Non-pigmented ciliary epithelial cell (primary cell): ENCODE results near the gene TMEM181.
"Not testable (repeated sequence)": the region's sequence is repeated elsewhere in the genome, so short reads cannot be mapped to it uniquely, and the experiment has no call there.

ENCODE experiments used
- DNase-seq: peaks from one replicate; pipeline ENCODE4 v3.0.0-alpha.2; 2010; ENCODE audit warnings: low read depth

TMEM181 gene, protein sequence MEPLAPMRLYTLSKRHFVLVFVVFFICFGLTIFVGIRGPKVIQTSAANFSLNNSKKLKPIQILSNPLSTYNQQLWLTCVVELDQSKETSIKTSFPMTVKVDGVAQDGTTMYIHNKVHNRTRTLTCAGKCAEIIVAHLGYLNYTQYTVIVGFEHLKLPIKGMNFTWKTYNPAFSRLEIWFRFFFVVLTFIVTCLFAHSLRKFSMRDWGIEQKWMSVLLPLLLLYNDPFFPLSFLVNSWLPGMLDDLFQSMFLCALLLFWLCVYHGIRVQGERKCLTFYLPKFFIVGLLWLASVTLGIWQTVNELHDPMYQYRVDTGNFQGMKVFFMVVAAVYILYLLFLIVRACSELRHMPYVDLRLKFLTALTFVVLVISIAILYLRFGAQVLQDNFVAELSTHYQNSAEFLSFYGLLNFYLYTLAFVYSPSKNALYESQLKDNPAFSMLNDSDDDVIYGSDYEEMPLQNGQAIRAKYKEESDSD

DNA sequence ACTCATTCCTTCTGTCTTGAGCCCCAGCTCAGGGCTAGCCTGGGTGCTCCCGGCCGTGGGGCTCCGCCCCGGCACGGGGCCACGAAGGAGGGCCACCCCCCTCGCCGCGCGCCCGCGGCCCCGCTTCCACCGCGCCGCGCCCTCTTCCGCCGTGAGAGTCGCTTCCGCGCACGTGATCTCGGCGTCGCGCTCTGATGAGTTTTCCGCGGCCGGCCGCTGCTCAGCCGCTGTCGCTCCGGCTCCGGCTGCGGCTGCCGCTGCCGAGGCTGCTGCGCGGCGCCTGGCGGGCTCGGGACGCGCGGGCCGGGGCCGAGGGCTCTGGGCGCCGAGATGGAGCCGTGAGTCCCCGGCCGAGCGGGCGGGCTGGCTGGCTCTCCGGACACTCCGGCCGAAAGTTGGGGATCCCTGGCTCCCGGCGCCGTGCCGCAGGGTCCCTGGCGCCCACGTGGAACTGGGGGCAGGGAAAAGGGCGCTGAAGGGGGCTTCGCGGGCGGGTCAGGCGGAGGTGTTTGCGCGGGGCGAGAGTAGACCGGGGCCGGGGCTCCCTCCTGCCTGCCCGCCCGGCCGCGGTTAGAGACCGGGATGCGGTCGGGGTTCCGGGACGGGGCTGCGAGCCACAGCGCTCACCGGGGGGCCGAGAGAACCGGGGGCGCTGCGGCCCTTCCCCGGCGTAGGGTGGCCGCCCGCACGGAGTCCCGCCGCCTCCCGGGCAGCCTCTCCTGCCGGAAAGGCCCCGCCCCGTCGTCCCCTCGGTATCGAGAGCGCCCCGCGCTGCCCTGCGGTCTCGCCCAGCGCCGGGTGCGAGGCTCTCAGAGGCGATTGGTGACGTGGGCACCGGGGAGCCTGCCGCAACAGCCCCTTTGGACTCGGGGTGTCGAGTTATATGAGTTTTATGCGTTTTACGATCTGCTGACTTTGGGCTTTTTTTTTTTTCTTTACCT is at the start of gene TMEM181:
Gene TMEM181 (plus strand): TSS at position 197 of the 941 bp plus-strand sequence. CDS start 134 bp downstream, at position 331.
- DNase-seq = no peak

DNA sequence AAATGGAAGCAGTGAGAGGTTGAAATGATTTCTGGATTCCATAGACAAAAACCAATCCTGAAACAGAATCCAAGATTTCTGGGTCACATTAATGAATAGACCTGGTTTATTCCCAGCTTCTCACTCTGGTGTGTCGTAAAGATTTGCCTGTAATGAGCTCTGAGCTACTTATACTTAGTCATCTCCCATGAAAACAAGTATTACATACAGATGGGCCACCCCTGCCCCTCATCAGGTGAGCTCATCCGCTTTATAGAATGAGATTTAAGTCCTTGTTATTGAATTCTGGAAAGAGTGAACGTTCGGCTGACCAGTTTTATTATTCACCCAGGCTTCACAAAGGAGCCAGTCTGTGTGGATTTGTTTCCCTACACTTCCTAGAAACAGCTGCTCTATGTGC is 47.1 kb upstream of the TMEM181 start:
- DNase-seq = no peak

DNA sequence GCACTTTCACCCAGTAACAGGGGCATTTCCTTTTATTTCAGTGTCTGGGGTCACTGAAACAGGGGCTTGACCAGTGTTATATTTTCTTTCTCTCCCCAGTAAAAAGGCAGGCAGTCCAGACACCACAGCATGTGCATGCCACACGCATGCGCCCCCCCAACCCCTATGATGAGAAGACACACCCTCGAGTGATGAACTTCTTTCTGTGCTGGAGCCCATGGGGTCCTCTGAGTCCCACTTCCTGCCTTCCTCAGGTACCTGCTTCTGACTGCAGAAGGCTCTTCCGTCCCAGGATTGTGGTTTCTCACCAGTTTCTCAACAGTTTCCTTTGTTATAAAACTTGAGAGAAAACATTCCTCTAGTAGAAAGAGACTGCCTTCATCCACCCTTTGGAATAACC is 45.7 kb upstream of the TMEM181 start:
- no peak for DNase-seq

DNA sequence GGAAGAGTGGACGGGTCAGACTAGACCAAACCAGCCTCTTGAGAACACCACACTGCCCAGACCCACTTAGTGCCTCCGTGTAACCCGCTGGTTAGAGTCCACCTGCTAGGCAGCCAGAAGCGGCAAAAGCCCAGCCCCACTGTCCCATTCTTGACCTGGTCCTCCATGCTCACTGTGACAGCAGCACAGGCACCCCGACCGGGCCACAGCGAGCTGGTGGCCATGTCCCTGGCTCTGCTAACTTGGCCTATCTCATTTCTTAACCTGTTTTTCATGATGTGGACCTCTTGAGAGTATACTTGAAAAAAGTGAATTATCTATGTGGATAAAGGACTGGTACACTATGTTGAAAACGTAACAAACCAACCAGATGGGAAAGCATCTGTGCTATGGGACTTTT is 44.9 kb upstream of the TMEM181 start:
- DNase-seq = no peak

DNA sequence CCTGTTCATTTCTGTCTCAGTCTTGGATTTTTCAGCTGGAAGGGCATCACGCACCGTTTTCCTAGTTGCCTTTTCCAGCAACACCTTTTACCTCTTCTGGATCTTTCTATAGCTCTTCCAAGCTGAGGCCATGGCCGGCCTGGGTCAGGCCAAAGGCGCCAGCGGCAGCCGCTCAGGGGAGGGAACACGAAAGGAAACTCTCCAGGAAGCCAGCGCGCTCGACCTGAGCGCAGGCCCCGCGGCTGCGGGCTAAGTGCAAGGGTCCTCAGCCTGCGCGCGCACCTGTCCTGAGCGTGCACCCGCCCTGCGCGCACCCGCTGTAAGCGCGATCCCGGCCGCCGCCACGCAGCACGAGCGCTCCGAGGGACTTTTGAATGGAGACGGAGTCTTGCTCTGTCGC is 43.8 kb upstream of the TMEM181 start:
- no peak for DNase-seq

DNA sequence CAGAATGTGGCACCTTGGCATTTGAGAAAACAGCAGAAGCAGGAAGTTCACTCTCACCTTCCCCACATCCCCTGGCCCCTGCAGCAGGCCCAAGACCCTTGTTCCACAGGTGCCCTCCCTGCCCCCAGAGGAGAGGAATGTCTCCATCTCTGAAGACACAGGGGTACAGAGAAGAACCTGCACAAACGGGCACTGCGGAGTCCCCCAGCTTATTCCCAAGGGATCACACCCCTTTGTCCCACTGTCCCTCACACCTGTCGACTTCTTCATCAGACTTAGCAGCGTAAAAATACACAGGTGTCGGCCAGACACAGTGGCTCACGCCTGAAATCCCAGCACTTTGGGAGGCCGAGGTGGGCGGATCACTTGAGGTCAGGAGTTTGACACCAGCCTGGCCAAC is 42.9 kb upstream of the TMEM181 start:
- no peak for DNase-seq

DNA sequence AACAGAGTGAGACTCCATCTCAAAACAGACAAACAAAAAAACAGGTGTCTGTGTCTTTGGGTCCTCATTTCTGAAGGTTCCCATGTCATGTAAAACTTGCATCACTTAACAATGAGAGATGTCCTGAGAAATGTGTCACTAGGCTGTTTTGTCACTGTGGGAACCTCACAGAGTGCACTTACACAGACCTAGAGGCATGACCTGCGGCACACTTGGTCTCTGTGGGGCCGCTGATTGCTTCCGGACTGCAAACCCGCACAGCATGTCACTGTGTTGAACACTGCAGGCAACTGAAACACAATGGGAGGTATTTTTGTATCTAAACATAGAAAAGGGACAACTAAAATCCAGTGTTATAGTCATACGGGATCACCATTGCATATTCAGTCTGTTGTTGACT is 42.3 kb upstream of the TMEM181 start:
- no peak for DNase-seq

DNA sequence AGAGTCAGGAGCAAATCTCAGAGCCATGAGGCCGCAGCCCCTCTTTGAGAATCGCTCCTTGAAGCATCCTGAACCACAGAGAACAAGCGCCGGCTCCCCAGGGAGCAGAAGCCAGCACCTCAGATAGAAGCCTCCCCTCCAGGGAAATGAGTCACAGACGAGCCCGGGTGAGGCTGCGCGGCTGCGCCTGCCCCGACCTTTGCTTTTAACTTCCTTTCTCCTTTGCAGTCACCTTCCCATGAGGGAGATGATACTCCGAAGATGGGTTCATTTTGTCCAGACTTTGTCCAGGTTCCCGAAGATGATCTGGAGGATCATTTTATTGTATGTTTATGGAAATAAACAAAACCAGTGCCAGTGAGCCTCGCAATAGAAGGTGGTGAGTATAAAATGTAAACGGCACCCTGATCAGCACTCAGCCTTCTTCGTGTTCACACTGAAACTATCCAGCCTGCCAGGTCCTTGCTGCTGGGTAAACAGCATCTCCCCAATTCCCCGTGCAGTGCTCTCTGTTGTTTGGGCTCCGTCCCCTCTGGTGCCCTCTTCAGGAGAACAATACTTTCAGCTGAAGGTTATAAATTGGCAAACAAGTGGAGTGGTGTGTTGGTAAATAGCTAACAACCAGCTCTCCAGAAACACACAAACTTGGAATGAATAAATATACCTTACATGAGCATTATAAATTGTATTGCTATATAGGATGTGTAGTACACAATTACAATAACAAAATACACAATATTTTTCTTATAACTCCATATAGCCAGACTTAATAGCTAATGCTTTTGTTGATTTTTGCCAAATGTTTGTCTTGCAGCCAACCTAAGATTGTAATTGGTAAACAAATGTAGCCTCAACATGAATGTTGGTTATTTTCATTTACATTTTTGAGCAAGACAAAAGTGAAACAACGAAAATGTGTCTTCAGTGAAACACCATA is 41.4 kb upstream of the TMEM181 start:
- DNase-seq = peak; percentile 49

DNA sequence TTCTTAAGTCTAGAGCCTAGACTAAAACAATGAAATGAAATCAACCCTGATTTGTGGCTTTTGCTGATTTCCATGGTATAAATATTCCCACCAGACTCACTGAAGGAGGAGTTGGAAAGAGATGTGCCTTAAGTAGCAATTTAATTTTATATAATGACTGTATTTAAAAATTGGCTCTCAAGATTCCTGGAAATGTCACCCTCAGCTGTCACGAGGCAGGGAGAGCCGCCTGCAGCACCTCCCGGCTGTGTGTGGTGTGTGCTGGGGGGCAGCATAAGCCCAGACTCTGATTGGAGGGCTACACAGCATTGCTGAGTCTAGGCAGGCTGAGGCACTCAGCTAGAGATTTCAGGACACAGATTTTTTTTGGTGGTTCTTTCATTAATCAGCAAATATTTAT is 40.6 kb upstream of the TMEM181 start:
- DNase-seq = no peak

DNA sequence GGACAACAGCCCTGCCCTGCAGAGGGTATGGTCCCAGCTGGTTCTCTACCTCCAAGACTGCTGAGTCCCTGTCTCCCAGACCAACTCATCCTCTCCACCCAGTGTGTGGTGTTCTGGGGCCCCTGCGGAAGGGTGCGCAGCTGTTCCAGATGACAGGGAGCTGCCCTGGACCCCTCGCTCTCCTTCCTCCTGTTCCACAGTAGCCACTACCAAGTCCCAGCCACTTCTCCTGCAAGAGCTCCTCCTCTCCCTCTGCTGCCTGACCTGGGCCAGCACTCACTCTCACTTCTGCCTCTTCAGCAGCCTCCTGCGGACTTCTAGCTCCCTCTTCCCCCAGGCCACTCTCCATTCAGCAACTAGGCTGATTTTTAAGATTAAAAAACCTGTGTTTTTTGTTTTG is 40.1 kb upstream of the TMEM181 start:
- no peak for DNase-seq

DNA sequence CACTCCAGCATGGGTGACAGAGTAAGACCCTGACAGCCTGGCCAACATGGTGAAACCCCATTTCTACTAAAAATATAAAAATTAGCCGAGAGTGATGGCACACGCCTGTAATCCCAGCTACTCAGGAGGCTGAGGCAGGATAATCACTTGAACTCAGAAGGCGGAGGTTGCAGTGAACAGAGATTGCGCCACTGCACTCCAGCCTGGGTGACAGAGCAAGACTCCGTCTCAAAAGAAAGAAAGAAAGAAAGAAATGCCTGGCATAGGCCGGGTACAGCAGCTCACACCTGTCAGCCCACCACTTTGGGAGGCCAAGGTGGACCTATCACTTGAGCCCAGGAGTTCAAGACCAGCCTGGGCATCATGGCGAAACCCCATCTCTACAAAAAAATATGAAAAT is 38.9 kb upstream of the TMEM181 start:
- DNase-seq = not testable (repeated sequence)

DNA sequence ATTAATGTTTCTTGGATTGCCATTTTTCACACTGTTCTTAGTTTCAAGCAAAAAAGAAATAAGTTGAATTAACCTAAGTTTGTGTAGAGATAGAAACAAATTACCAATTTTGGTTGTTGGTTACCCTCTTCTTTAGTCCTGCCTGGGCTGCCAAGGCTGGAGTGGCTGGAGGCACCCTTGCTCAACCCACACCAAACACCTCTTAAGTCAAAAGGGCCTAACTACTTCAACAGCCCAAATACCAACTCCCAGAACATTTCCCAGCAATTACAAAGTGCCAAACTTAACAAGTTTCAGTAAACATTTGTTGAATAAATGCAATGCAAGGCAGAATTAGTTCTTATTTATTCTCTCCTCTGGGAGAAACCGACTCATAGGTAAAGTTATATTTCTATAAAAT is 38.1 kb upstream of the TMEM181 start:
- no peak for DNase-seq

DNA sequence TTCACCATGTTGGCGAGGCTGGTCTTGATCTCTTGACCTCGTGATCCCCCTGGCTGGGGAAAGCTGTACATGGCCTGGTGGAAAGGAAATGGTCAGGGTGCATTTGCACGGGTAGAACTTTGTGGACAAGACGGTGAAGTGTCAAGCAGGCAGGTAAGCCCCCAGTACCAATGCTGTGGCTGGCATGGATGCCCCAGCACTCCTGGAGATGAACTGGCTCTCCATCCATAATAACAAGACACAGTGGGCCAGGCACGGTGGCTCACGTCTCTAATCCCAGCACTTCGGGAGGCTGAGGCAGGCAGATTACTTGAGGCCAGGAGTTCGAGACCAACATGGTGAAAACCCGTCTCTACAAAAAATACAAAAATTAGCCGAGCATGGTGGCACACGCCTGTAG is 37.3 kb upstream of the TMEM181 start:
- DNase-seq = no peak

DNA sequence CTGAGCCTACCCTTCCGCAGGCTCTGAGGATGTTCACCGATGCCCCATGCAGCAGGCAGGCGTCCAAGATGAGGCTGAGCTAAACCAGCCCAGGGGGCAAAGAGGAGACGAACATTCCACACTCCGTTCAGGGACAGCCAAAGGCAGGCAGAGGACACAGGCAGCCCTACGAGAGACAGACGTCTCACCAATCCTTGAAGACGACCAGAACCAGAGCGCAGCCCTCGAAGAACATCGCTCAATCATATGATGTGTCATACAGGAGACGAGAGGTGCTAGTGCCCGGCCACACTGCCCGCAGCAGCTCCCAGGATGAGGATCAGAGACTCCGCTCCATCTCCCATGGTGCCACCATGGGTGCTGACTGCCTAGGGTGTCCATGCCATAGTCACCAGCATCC is 35.6 kb upstream of the TMEM181 start:
- DNase-seq = no peak

DNA sequence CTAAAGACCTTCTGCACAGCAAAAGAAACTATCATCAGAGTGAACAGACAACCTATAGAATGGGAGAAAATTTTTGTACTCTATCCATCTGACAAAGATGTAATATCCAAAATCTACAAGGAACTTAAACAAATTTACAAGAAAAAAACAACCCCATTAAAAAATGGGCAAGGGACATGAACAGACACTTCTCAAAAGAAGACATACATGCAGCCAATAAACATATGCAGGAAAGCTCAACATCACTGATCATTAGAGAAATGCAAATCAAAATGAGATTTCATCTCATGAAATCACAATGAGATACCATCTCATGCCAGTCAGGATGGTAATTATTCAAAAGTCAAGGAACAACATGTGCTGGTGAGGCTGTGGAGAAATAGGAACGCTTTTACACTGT is 32.0 kb upstream of the TMEM181 start:
- DNase-seq = not testable (repeated sequence)

DNA sequence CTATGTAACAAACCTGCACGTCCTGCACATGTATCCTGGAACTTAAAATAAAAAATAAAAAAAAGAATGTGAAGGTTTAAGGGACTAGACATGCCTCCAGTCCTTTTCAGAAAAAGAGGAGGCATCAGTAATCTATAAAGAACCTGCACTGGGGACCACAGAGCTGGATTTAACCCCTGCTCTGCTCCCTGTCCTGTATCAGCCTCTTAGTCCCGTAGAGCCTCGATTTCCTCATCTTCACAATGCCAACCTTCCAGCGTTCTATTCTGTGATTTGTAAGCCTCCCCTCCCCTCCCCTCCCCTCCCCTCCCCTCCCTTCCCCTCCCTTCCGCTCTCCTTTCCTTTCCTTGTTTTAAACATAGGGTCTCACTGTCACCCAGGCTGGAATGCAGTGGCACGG is 31.1 kb upstream of the TMEM181 start:
- no peak for DNase-seq

DNA sequence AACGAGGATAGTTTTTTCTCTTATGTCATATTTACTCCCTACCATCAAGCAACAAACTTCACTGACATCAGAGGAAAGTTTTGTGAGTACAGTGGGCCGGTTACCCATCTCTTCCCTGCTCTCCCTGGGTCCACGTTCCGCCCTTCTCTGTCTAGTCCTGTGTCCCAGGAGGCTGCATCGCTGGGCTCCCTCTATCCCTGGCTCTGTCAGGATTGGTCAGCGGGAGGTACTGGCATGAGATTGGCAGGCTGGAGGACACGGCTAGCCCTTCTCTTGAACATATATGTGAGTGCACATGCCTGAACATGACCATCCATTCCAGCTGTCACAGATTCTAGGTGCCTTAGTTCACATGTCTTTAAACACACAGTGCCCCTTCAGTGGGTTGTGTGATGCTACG is 30.3 kb upstream of the TMEM181 start:
- DNase-seq = no peak

DNA sequence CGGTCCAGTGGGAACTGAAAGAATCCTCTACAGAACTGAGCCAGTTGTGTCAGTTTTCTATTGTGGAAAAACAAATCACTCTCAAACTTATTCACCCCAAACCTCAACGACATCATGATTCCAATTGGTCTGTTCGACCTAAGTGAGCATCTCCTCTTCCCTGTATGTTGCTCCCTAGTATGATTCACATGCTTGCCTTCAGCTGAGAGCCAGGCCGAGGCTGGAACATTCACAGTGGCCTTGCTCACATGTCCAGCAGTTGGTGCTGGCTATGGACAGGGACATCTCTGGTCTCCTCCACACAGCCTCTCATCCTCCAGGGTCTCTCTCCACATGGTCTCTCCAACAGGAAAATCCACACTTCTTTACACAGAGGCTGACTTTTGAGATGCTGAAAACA is 28.3 kb upstream of the TMEM181 start:
- DNase-seq = no peak

DNA sequence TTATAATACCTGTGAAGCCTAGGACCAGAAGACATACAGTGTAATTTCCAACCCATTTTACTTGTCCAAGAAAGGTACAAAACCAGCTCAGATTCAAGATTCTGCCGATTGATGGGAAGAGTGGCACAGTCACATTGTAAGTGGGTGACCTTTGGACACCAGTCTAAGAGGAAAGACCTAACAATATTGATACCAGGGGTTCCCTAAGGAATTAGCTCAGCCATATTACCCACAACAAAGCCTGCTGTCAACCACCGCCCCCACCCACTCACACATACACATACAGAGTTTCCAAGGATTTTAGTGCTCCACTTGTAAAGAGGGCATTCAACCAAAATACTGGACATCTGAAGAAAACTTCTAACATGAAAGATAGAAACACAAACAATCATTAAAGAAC is 27.9 kb upstream of the TMEM181 start:
- no peak for DNase-seq

DNA sequence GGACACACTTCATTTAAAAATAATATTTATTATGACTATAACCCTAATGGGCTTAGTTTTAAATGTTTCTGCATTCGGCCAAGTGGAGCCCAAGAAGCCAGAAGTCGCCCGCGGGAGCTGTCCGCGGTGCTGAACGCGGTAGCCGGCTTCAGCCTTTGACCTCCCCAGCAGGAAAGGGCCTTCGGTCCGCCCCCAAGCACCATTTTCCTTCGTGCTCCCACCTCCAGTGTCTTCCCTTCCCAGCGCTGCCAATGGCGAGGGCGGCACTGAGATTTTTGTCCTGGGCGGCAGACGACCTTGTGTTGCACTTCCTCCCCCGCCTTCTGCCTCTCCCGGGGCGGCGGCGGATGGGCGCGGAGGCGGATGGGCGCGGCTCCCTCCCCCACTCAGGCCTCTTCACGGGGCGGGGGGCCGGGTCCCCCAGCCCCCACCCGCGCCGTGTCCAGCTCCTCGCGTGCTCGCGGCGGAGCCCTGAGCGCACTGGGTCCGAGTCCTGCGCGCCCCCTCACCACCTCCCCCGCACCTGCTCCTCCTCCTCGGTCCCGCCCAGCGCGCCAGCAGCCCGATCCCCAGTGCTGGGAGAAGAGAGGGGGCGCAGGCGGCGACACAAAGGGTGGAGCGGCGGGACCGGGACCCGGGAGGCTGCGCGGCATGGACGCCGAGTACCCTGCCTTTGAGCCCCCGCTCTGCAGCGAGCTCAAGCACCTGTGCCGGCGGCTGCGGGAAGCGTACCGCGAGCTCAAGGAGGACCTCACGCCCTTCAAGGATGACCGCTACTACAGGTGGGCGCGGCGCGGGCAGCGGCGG is 23.6 kb upstream of the TMEM181 start:
- no peak for DNase-seq
